NCI-H146 treated with DMSO at 0.1 percent for 48 hours (cell line): ENCODE measurements around the gene PPP6R2.

ENCODE experiments used
- DNase-seq: peaks from one replicate; lab custom pipeline; 2025; ENCODE audit not compliant: unreplicated experiment; lab: John Stamatoyannopoulos, UW

The PPP6R2 gene

GRCh38 chr22:50482107-50483074, 139.3 kb downstream of the PPP6R2 start:
- DNase-seq, result no peak

GRCh38 chr22:50483106-50483505, 140.0 kb downstream of the PPP6R2 start:
- no peak for DNase-seq

GRCh38 chr22:50483556-50483955, 140.4 kb downstream of the PPP6R2 start:
- no peak for DNase-seq

- DNase-seq, result no peak
Measured at GRCh38 chr22:50483977-50484853, 141.1 kb downstream of the PPP6R2 start.

- no peak for DNase-seq
Measured at GRCh38 chr22:50485221-50486131, 142.3 kb downstream of the PPP6R2 start.

- DNase-seq, result no peak
Measured at GRCh38 chr22:50486561-50487289, 143.6 kb downstream of the PPP6R2 start, which contains the start of gene MIOX. Gene MIOX (plus strand): TSS chr22:50486859. CDS start chr22:50486898, 39 bp downstream.

GRCh38 chr22:50487290-50488005, 144.3 kb downstream of the PPP6R2 start:
- DNase-seq, result no peak

- DNase-seq, result no peak
Measured at GRCh38 chr22:50488006-50488677, 145.0 kb downstream of the PPP6R2 start.

- no peak for DNase-seq
Measured at GRCh38 chr22:50488886-50489285, 145.8 kb downstream of the PPP6R2 start.

- no peak for DNase-seq
Measured at GRCh38 chr22:50489363-50490243, 146.5 kb downstream of the PPP6R2 start.

GRCh38 chr22:50490531-50491308, 147.6 kb downstream of the PPP6R2 start:
- no peak for DNase-seq
